Lung (tissue), 12 donors: ENCODE measurements around the gene NYAP2. TPM values are rescaled to one million over a fixed set of nuclear protein-coding genes. Genes with fewer than 3 reads are reported as not detected.

ENCODE experiments used
- ATAC-seq: fragments of 200-7000 bp; cut with Tn5 transposase; one replicate; pipeline ENCODE4 v1.9.1; 2020; ENCODE audit warnings: moderate number of reproducible peaks; ENCODE audit not compliant: insufficient read depth, low FRiP score
- DNase-seq, 3 donors: peaks; one replicate each; pipeline ENCODE4 v3.0.0-alpha.2; 2013 to 2017
- H3K27ac ChIP-seq, 2 donors: one replicate each; pipeline ENCODE4 v1.5.1; 2013; ENCODE audit warnings: mild to moderate bottlenecking in 2 of 2, moderate library complexity in 2 of 2, control low read depth in 1 of 2, inconsistent platforms in 1 of 2, low read depth in 1 of 2, low read length in 1 of 2
- H3K27me3 ChIP-seq, 3 donors: one replicate each; pipeline ENCODE4 v1.5.1; 2013; ENCODE audit warnings: low read length in 2 of 3; ENCODE audit not compliant: control insufficient read depth in 3 of 3, insufficient read depth in 3 of 3
- H3K36me3 ChIP-seq, 4 donors: one replicate each; pipeline ENCODE4 v1.5.1; 2013; ENCODE audit warnings: low read length in 4 of 4, mild to moderate bottlenecking in 1 of 4, moderate library complexity in 1 of 4; ENCODE audit not compliant: control insufficient read depth in 4 of 4, insufficient read depth in 4 of 4
- H3K4me1 ChIP-seq, 5 donors: one replicate each; pipeline ENCODE4 v1.5.1; 2013; ENCODE audit warnings: low read length in 5 of 5, mild to moderate bottlenecking in 2 of 5, moderate library complexity in 1 of 5; ENCODE audit not compliant: control insufficient read depth in 5 of 5, insufficient read depth in 5 of 5
- H3K4me3 ChIP-seq: one replicate; pipeline ENCODE4 v1.5.1; 2013; ENCODE audit warnings: mild to moderate bottlenecking, control low read depth, moderate library complexity
- H3K9ac ChIP-seq, 2 donors: one replicate each; pipeline ENCODE4 v1.5.1; 2013; ENCODE audit warnings: low read length in 2 of 2, control low read depth in 1 of 2; ENCODE audit not compliant: insufficient read depth in 1 of 2
- H3K9me3 ChIP-seq, 4 donors: one replicate each; pipeline ENCODE4 v1.5.1; 2013; ENCODE audit warnings: low read length in 3 of 4, mild to moderate bottlenecking in 1 of 4, moderate library complexity in 1 of 4; ENCODE audit not compliant: control insufficient read depth in 4 of 4, insufficient read depth in 3 of 4
- CTCF ChIP-seq: IDR thresholded peaks from 2 replicates; pipeline ENCODE4 v1.5.1; 2012; ENCODE audit warnings: mild to moderate bottlenecking; ENCODE audit errors: control extremely low read depth, extremely low read depth
- whole genome bisulfite sequencing, 2 donors: extraction: QIAGEN DNeasy Blood & Tissue Kit; methylation state at CpG; one replicate each; pipeline ENCODE4 v1.1.7; 2013; 5-methylcytosine and 5-hydroxymethylcytosine counted together
- polyA plus RNA-seq, 2 donors: library from polyadenylated mRNA; stranded (reverse); fragments of 200-250 nt; gene quantifications; one replicate each; pipeline ENCODE4 v1.2.1, GENCODE V29; 2013
- total RNA-seq, 2 donors: library from RNA; depleted of rRNA in 1 of 2; stranded (reverse); fragments of >200 nt in 1 of 2; gene quantifications; one replicate each; pipeline ENCODE4 v1.2.1, GENCODE V29; 2014 to 2021
- donor health status: control.
- donor health status: control.
- donor health status: Bipolar disorder and iron deficiency.
- donor health status: healthy.
- donor health status: DM: yes; HTN: yes; CAD: no.

The NYAP2 gene
- total and polyA plus RNA-seq, 4 donors: 0.20 to 1.6 (median 0.83) TPM

- Histone ChIP-seq H3K27me3 (no peaks in the 10 kb centered on the region), H3K27ac (no peak overlapping the region), H3K9me3 (no peaks in the 10 kb centered on the region), H3K9ac (no peak overlapping the region), H3K4me3 (no peak overlapping the region), H3K4me1 (no peaks in the 10 kb centered on the region), H3K36me3 (no peaks in the 10 kb centered on the region)
- 63 to 81% methylated on average over 1 of the region's 1 CpG for WGBS, 2 donors
- ATAC-seq (no peak), DNase-seq (no peak)
- no peak for TF ChIP-seq CTCF
These were observed 97.1 kb downstream of the NYAP2 start for GRCh38 chr2:225496568-225496967.

- Histone ChIP-seq H3K4me3 (no peak overlapping the region), H3K27me3 (no peaks in the 10 kb centered on the region), H3K27ac (no peak overlapping the region), H3K9me3 (no peaks in the 10 kb centered on the region), H3K4me1 (no peaks in the 10 kb centered on the region), H3K9ac (no peak overlapping the region), H3K36me3 (no peaks in the 10 kb centered on the region)
- DNase-seq: no peak
- TF ChIP-seq CTCF: no peak
- no peak for ATAC-seq
- WGBS, 2 donors: 85 to 92% methylated on average over 3 of the region's 3 CpGs
These were observed 97.7 kb downstream of the NYAP2 start for GRCh38 chr2:225497166-225497565.

GRCh38 chr2:225501022-225501421 is 101.5 kb downstream of the NYAP2 start:
- Histone ChIP-seq H3K9me3 (no peaks in the 10 kb centered on the region), H3K9ac (no peak overlapping the region), H3K36me3 (no peaks in the 10 kb centered on the region), H3K27me3 (no peaks in the 10 kb centered on the region), H3K27ac (no peak overlapping the region), H3K4me1 (no peaks in the 10 kb centered on the region), H3K4me3 (no peak overlapping the region)
- ATAC-seq (no peak), DNase-seq (no peak)
- no peak for TF ChIP-seq CTCF

- TF ChIP-seq CTCF: no peak
- H3K4me1 ChIP-seq: no peaks in the 10 kb centered on the region
- DNase-seq (no peak), ATAC-seq (no peak)
- H3K27ac ChIP-seq: no peak overlapping the region
- no peaks in the 10 kb centered on the region for H3K36me3 ChIP-seq
- H3K9ac ChIP-seq: no peak overlapping the region
- no peaks in the 10 kb centered on the region for H3K9me3 ChIP-seq
- no peaks in the 10 kb centered on the region for H3K27me3 ChIP-seq
- 68 to 84% methylated on average over 1 of the region's 1 CpG for WGBS, 2 donors
- H3K4me3 ChIP-seq: no peak overlapping the region
These were observed 103.5 kb downstream of the NYAP2 start for GRCh38 chr2:225502971-225503370.
